Thoracic aorta (tissue), 2 donors: Measurements from ENCODE around the gene PARD3. TPM values are rescaled to one million over a fixed set of nuclear protein-coding genes. Genes with fewer than 3 reads are reported as not detected.

ENCODE experiments used
- ATAC-seq: fragments of 150-250 bp; one replicate; pipeline ENCODE4 v1.8.0; 2017; ENCODE audit warnings: low read depth; ENCODE audit not compliant: insufficient number of reproducible peaks, low FRiP score
- DNase-seq: peaks from one replicate; pipeline ENCODE4 v3.0.0-alpha.2; 2020; ENCODE audit warnings: low spot score
- H3K27ac ChIP-seq, 2 donors: fragments of 200-600 bp; sonication (generic); 1 replicate in 1 of 2; 2 replicates in 1 of 2; pipeline ENCODE4 v1.5.1; 2016; ENCODE audit warnings: mild to moderate bottlenecking in 2 of 2, moderate library complexity in 2 of 2
- H3K27me3 ChIP-seq: fragments of 200-600 bp; sonication (generic); replicated peaks from 2 replicates; pipeline ENCODE4 v1.6.0; 2016; ENCODE audit warnings: mild to moderate bottlenecking; ENCODE audit not compliant: insufficient read depth
- H3K36me3 ChIP-seq: fragments of 200-600 bp; sonication (generic); one replicate; pipeline ENCODE4 v1.5.1; 2016
- H3K4me1 ChIP-seq, 2 donors: fragments of 200-600 bp; sonication (generic); 1 replicate in 1 of 2; 2 replicates in 1 of 2; pipeline versions ENCODE4 v1.5.1 to v1.6.0; 2016; ENCODE audit warnings: low read depth in 2 of 2, mild to moderate bottlenecking in 1 of 2; ENCODE audit not compliant: control insufficient read depth in 1 of 2
- H3K4me3 ChIP-seq: fragments of 200-600 bp; sonication (generic); 2 replicates; pipeline ENCODE4 v1.5.1; 2016; ENCODE audit warnings: mild to moderate bottlenecking
- H3K9me3 ChIP-seq: fragments of 200-600 bp; sonication (generic); 2 replicates; pipeline ENCODE4 v1.5.1; 2016
- CTCF ChIP-seq: fragments of 200-600 bp; sonication (generic); IDR thresholded peaks from one replicate; pipeline ENCODE4 v1.5.1; 2019; ENCODE audit warnings: antibody characterized with exemption
- total RNA-seq, 2 donors: library from RNA; depleted of rRNA; stranded (reverse); fragments of >200 nt; gene quantifications; one replicate each; pipeline versions ENCODE4 v1.1.0 to v1.2.3, GENCODE V29; 2016

Gene PARD3
- total RNA-seq, 2 donors from 2014 or later, result 16.7 to 34.5 TPM

- Histone ChIP-seq H3K36me3 (no peaks in the 10 kb centered on the region), H3K27me3 (no peaks in the 10 kb centered on the region), H3K27ac (peak overlapping the region in 1 of 2 donors; percentile 78), H3K4me3 (no peak overlapping the region), H3K4me1 (peaks cover 7 to 32% of the 10 kb centered on the region in 2 donors), H3K9me3 (peaks cover 4% of the 10 kb centered on the region)
- ATAC-seq (no peak), DNase-seq (no peak)
- TF ChIP-seq CTCF, result no peak
Measured at GRCh38 chr10:34079702-34080484, 735.2 kb downstream of the PARD3 start.

- Histone ChIP-seq H3K27me3 (no peaks in the 10 kb centered on the region), H3K4me3 (peak overlapping the region; percentile 13), H3K27ac (peak overlapping the region; percentile 68 to 78), H3K9me3 (peaks cover 4% of the 10 kb centered on the region), H3K4me1 (peaks cover 7 to 32% of the 10 kb centered on the region in 2 donors), H3K36me3 (no peaks in the 10 kb centered on the region)
- no peak for TF ChIP-seq CTCF
- peak; percentile 88 for DNase-seq
- ATAC-seq, result peak; percentile 83
Measured at GRCh38 chr10:34078745-34079470, 736.2 kb downstream of the PARD3 start.

GRCh38 chr10:34078017-34078744 is 736.9 kb downstream of the PARD3 start:
- Histone ChIP-seq H3K4me1 (peaks cover 7 to 32% of the 10 kb centered on the region in 2 donors), H3K27me3 (no peaks in the 10 kb centered on the region), H3K9me3 (no peaks in the 10 kb centered on the region), H3K4me3 (no peak overlapping the region), H3K36me3 (no peaks in the 10 kb centered on the region), H3K27ac (peak overlapping the region; percentile 68 to 78)
- DNase-seq (no peak), ATAC-seq (no peak)
- no peak for TF ChIP-seq CTCF

GRCh38 chr10:34076443-34076842 is 738.7 kb downstream of the PARD3 start:
- H3K36me3 ChIP-seq, result no peaks in the 10 kb centered on the region
- peaks cover 7 to 32% of the 10 kb centered on the region in 2 donors for H3K4me1 ChIP-seq
- no peaks in the 10 kb centered on the region for H3K9me3 ChIP-seq
- H3K27ac ChIP-seq, result no peak overlapping the region
- H3K4me3 ChIP-seq, result no peak overlapping the region
- TF ChIP-seq CTCF, result no peak
- DNase-seq, result no peak
- ATAC-seq, result no peak
- no peaks in the 10 kb centered on the region for H3K27me3 ChIP-seq
